Midbrain (tissue), 1 donor: ENCODE data around the gene LRRD1.
"Not testable (repeated sequence)": the region's sequence is repeated elsewhere in the genome, so short reads cannot be mapped to it uniquely, and the experiment has no call there.

ENCODE experiments used
- DNase-seq: peaks from one replicate; lab custom pipeline; 2025; lab: John Stamatoyannopoulos, UW

LRRD1 gene

GRCh38 chr7:92141161-92141560 is 37.8 kb downstream of the LRRD1 start:
- DNase-seq, result no peak

DNA sequence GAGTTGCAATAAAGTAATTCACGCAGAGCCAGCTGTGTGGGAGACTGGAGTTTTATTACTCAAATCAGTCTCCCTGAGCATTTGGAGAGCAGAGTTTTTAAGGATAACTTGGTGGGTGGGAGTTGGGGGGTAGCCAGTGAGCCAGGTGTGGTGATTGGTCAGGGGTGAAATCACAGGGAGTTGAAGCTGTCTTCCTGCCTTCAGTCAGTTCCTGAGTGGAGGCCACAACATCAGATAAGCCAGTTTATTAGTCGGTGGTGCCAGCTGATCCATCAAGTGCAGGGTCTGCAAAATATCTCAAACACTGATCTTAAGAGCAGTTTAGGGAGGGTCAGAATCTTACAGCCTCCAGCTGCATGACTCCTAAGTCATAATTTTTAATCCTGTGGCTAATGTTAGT is 41.4 kb downstream of the LRRD1 start:
- no peak for DNase-seq

DNA sequence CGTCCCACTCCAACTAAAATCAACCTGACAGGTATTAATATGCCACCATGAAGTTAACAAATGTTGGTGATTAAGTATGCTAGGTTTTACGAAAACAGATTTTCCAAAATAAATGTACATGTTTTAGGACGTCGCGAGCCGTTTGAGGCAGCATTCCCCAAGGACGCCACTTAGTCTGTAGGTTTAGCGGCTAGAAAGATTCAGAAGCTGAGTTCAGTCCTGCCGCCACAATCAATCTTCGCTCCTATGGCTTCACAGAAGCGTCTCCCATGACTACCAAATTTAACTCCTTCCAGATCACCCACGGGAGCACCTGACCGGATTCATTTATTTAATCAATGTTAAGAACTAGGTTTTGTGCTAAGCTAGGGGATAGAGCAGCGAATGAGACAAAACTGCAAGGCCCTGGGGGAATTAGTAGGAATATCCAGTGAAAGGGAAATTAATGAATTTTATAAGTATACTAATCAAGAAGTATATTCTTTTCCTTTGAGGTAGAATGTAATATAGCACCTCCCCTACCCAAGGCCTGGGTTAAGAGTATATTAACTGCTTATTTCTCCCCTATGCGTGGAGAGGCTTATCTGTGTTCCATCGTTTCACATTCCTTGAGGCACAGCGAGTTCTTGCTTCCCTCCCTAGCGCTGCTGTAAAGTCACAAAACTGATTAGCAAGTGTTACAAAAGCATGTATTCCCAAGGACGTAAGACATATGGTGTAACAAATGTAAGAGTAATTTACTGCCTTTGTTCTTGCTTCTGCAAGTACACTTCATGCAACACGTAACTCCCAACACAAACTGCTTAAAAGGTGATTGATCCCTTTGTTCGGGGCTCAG is 43.7 kb downstream of the LRRD1 start:
- no peak for DNase-seq

DNA sequence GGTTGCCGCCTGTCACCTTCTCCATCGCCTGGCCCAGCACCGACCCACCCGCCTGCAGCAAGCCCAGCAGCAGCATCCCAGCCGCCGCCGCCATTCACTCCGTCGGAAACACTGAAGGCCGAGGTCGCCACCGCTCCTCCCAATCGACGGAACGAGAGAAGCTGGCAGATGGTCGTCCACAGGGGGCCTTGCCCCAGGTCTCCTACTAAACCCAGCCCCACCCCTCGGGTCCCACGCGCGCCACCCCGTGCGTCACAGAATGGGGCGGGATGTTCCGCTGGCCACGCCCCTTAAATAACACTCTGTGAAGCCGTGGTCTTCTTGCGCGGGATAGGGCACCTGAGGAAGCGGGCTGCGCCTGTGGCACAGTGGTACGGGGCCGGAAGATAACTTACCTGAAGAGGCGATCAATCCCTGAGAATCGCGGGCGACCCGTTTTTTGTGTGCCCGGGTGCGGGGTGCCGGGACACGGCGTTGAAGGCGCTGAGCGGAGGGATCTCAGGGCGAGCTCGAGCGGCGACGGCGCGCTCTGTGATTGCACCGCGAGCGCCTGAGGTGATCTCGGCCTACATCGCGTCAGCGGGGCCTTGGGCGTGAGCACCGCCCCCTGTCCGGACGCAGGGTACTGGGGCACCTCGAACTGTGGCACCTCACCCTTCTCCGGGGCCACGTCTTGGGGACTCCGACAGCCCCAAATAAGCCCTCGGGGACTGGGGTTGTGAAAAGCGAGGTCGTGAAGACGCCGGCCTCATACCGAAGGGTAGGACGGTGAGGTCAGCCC is 44.5 kb downstream of the LRRD1 start, which contains the start of gene CYP51A1:
TSS of gene CYP51A1 (minus strand) at position 207 of the 781 bp plus-strand sequence. CDS start at position 94, 113 bp downstream.
- peak; percentile 93 for DNase-seq

- DNase-seq, result peak; percentile 56
Measured at GRCh38 chr7:92133737-92134270, 45.1 kb downstream of the LRRD1 start.

DNA sequence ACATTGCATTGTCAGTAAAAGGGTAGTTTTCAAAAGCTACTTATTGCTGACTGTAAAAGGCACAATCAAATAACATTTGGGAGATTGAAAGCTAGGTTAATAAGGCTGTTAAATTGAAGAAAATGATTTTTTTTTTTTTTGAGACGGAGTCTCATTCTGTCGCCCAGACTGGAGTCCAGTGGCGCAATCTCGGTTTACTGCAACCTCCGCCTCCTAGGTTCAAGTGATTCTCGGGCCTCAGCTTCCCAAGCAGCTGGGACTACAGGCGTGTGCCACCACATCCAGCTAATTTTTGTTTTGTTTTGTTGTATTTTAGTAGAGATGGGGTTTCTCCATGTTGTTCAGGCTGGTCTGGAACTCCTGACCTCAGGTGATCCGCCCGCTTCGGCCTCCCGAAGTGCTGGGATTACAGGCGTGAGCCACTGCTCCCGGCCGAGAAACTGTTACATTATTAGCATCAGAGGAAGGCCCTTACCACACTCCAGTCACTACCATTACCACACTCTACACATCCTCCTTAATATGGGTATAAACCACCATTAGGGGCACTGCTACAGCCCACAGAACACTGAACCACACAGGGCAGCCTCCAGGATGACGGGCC is 45.7 kb downstream of the LRRD1 start:
- no peak for DNase-seq

DNA sequence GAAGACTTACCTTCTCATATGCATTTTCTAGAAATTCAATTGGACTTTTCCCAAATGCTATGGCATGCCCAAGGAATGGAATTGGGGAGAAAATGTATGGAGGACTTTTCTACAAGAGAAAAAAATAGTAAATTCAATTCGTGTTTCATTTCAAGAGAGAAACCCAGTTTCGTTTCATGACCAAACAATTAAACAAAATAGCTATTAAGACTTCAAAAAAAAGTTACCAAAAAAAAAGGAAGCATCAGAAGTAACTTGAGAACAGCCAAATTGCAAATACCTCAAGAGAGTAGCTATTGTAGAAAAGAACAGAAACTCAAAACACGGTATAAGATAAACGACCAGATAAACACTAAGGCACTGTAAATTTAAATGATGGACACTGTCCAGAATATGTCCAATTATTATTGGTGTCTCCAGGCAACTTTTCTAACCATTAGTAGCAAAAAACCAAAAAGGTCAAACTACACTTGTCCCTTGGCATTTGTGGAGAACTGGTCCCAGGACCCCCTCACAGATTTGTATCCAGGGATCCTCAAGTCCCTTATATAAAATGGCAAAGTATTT is 47.1 kb downstream of the LRRD1 start:
- no peak for DNase-seq

GRCh38 chr7:92131093-92131492 is 47.8 kb downstream of the LRRD1 start:
- DNase-seq, result no peak

GRCh38 chr7:92121681-92122080 is 57.3 kb downstream of the LRRD1 start:
- no peak for DNase-seq

DNA sequence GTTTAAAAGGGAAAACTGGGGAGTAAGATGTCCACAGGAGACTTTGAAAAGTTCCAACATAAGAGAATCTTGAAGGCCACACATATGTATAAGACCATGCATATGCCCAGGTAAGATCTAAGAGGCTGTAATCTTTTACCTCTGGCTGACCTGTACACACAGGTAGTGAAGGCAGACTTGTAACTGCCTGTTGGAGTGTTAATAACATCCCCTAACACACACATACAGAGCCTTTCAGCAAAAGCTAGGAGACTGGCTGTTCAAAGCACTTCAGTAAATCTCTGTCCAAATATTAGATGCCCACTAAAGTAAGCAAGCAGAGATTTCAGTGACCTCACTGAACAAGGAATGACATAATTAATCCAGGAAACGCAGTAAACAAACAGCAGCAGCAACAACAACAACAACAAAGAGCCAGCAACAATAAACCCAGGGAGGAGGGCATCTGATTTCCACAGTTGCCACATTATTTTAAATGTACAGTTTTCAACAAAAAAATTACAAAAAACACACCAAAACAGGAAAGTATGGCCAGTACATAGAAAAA is 59.7 kb downstream of the LRRD1 start:
- DNase-seq, result no peak

- no peak for DNase-seq
Measured at GRCh38 chr7:92116949-92117348, 62.0 kb downstream of the LRRD1 start.

GRCh38 chr7:92115821-92116220 is 63.1 kb downstream of the LRRD1 start:
- no peak for DNase-seq

DNA sequence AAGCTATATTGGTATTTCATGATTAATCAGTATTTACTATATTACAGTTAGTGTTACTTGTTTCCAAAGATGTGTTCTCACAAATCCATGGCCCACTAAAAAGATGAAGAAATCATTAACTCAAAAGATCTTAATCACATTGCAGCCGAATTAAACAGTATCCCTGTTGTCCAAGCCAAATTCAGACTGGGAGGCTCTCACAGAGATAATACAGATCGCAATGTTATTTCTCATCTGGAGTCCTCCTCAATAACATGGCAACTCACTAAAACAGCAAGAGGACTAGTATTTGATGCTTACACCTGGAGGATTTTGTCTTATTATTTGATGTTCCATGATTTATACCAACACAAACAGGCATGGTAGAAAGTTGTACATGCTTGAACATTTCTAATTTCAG is 68.1 kb downstream of the LRRD1 start:
- DNase-seq, result no peak

DNA sequence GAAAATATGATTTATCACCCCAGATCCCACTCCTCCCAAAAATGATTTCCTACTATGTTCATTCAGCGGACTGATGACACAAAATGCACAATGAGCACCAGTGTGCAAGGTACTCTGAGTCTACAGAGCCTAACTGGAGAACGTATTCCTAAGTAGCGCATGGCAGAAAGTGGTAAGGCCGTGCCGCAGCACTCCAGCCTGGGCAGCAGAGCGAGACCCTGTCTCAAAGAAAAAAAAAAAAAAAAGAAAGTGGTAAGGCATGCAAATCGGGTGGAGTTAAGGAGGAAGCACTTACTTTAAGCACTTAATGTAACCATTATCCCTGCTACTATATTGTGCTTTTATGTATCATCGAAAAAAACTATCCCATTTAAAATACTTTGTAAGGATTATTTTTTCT is 70.1 kb downstream of the LRRD1 start:
- DNase-seq, result no peak

DNA sequence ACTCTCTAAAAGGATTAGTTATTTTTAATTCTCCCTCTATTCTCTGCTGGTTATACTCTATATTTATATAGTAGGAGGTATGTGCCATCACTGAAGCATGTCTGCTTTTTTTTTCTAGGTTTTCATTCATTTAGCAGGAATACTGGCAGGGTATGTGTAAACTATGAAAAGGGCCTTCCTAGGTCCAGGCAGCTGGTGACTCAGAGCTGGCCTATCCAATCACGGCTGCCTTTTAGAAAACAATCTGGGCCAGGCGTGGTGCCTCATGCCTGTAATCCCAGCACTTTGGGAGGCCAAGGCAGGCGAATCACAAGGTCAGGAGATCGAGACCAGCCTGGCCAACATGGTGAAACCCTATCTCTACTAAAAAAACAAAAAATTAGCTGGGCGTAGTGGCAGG is 76.1 kb downstream of the LRRD1 start:
- not testable (repeated sequence) for DNase-seq

GRCh38 chr7:92100534-92100933 is 78.4 kb downstream of the LRRD1 start:
- DNase-seq, result no peak

DNA sequence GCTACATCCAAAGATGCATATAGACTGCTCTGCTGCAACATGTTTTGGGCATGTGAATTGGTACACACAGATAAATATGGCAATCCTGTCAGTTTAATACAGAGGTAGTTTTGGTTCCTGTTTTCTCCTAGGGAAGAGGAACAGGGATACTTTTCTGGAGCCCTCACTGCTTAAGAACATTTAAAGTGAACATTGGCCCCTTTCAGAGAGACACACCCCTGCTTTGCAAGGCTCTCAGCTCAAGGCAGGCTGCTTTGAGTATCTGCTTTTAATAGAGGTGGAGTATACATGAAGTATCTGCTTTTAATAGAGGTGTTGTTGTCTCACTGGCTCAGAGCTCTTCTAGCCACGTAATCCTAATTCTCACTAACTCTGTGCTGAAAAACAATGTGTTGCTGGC is 83.6 kb downstream of the LRRD1 start:
- no peak for DNase-seq
